Thyroid gland (tissue), 4 donors: ENCODE data around the gene SUSD4. TPM values are rescaled to one million over a fixed set of nuclear protein-coding genes. Genes with fewer than 3 reads are reported as not detected.

ENCODE experiments used
- DNase-seq, 2 donors: peaks; one replicate each; pipeline ENCODE4 v3.0.0-alpha.2; 2019
- H3K27ac ChIP-seq, 3 donors: fragments of 200-600 bp; sonication (generic); 1 replicate in 2 of 3; 2 replicates in 1 of 3; pipeline ENCODE4 v1.5.1; 2016 to 2019; ENCODE audit warnings: mild to moderate bottlenecking in 1 of 3, moderate library complexity in 1 of 3
- H3K27me3 ChIP-seq: fragments of 200-600 bp; sonication (generic); one replicate; pipeline ENCODE4 v1.5.1; 2019
- H3K36me3 ChIP-seq, 2 donors: fragments of 200-600 bp; sonication (generic); one replicate each; pipeline ENCODE4 v1.5.1; 2016 to 2019
- H3K4me1 ChIP-seq, 2 donors: fragments of 200-600 bp; sonication (generic); one replicate each; pipeline ENCODE4 v1.5.1; 2017 to 2019
- H3K4me3 ChIP-seq, 3 donors: fragments of 200-600 bp; sonication (generic); replicated peaks in 1 of 3; 1 replicate in 2 of 3; 2 replicates in 1 of 3; pipeline ENCODE4 v1.5.1; 2016; ENCODE audit warnings: mild to moderate bottlenecking in 1 of 3
- H3K9me3 ChIP-seq: fragments of 200-600 bp; sonication (generic); one replicate; pipeline ENCODE4 v1.5.1; 2017
- CTCF ChIP-seq, 6 experiments: fragments of 200-600 bp in 3 of 6; fragments of 450-650 bp in 3 of 6; sonication (generic) in 3 of 6; IDR thresholded peaks; one replicate each; pipeline ENCODE4 v1.5.1; 2016 to 2019; ENCODE audit warnings: antibody characterized with exemption in 6 of 6, mild to moderate bottlenecking in 2 of 6, inconsistent platforms in 1 of 6, moderate library complexity in 1 of 6
- POLR2A ChIP-seq, 2 donors: fragments of 450-650 bp; IDR thresholded peaks; one replicate each; pipeline ENCODE4 v1.6.1; 2017; ENCODE audit warnings: antibody characterized with exemption in 2 of 2, mild to moderate bottlenecking in 2 of 2, moderate library complexity in 1 of 2
- WGBS, 2 donors: methylation state at CpG; one replicate each; pipeline ENCODE4 v1.1.5; 2017; 5-methylcytosine and 5-hydroxymethylcytosine counted together
- intact Hi-C: fragments of 100-400 bp; cut with DNase I; formaldehyde crosslinking; loops from one replicate; pipeline ENCODE4 v1.15.1; 2023
- small RNA-seq: library from RNA; depleted of rRNA; stranded (forward); fragments of <200 nt; gene quantifications from one replicate; pipeline ENCODE3, GENCODE V24; 2016
- total RNA-seq, 4 donors: library from RNA; depleted of rRNA; stranded (reverse); fragments of >200 nt; gene quantifications; one replicate each; pipeline ENCODE4 v1.2.3, GENCODE V29; 2016

SUSD4 gene
- total RNA-seq, 4 donors from 2014 or later, result 0.54 to 2.8 (median 0.92) TPM

- Histone ChIP-seq H3K36me3 (no peaks in the 10 kb centered on the region), H3K9me3 (no peaks in the 10 kb centered on the region), H3K4me3 (no peak overlapping the region), H3K27me3 (no peaks in the 10 kb centered on the region), H3K4me1 (peaks cover 8 to 10% of the 10 kb centered on the region in 2 donors), H3K27ac (no peak overlapping the region)
- TF ChIP-seq POLR2A (IDR thresholded peaks at IDR 0.05) (no peak), CTCF (IDR thresholded peaks at IDR 0.05) (no peak)
- no peak for DNase-seq
- intact Hi-C loops, result no loop called here
- 54 to 55% methylated on average over 5 of the region's 5 CpGs for WGBS, 2 donors
These were observed 186.3 kb downstream of the SUSD4 start for GRCh38 chr1:223177681-223178080.

GRCh38 chr1:223176437-223176836, 187.5 kb downstream of the SUSD4 start:
- H3K4me1 ChIP-seq, result peaks cover 8 to 10% of the 10 kb centered on the region in 2 donors
- H3K9me3 ChIP-seq, result no peaks in the 10 kb centered on the region
- H3K27ac ChIP-seq, result no peak overlapping the region
- no peak overlapping the region for H3K4me3 ChIP-seq
- H3K27me3 ChIP-seq, result no peaks in the 10 kb centered on the region
- intact Hi-C loops, result no loop called here
- no peaks in the 10 kb centered on the region for H3K36me3 ChIP-seq
- TF ChIP-seq POLR2A (IDR thresholded peaks at IDR 0.05) (no peak), CTCF (IDR thresholded peaks at IDR 0.05) (no peak)
- DNase-seq, result no peak
- 94 to 98% methylated on average over 3 of the region's 3 CpGs for WGBS, 2 donors

- H3K4me3 ChIP-seq, result no peak overlapping the region
- no peak for TF ChIP-seq POLR2A (IDR thresholded peaks at IDR 0.05)
- TF ChIP-seq CTCF (IDR thresholded peaks at IDR 0.05), result no peak
- 72 to 73% methylated on average over 3 of the region's 3 CpGs for WGBS, 2 donors
- H3K9me3 ChIP-seq, result no peaks in the 10 kb centered on the region
- H3K27me3 ChIP-seq, result no peaks in the 10 kb centered on the region
- DNase-seq, result no peak
- H3K4me1 ChIP-seq, result peaks cover 3 to 6% of the 10 kb centered on the region in 2 donors
- no peaks in the 10 kb centered on the region for H3K36me3 ChIP-seq
- intact Hi-C loops, result no loop called here
- H3K27ac ChIP-seq, result no peak overlapping the region
These were observed 188.3 kb downstream of the SUSD4 start for GRCh38 chr1:223175633-223176032.

GRCh38 chr1:223175032-223175431, 188.9 kb downstream of the SUSD4 start:
- Histone ChIP-seq H3K9me3 (no peaks in the 10 kb centered on the region), H3K36me3 (no peaks in the 10 kb centered on the region), H3K27ac (no peak overlapping the region), H3K27me3 (no peaks in the 10 kb centered on the region), H3K4me3 (no peak overlapping the region), H3K4me1 (no peaks in the 10 kb centered on the region)
- intact Hi-C loops, result no loop called here
- 71 to 81% methylated on average over 4 of the region's 4 CpGs for WGBS, 2 donors
- no peak for DNase-seq
- TF ChIP-seq CTCF (IDR thresholded peaks at IDR 0.05) (no peak), POLR2A (IDR thresholded peaks at IDR 0.05) (no peak)

Small RNA genes lying within 50 kb of the gene (small RNA-seq; reads per million reads assigned to genes)
- gene RNU4-57P, result not detected

Other genes starting within 250 kb of the SUSD4 start
- 10 to 100 TPM in 1 of 4 donors, 1 to 10 TPM in 3; 3.3 to 11.6 (median 6.7) TPM for gene TLR5, start 220.9 kb downstream of the SUSD4 start, total RNA-seq
- under 1 TPM in 1 of 4 donors, not detected in 3; 0.27 TPM for gene CCDC185, start 29.2 kb upstream of the SUSD4 start, total RNA-seq